CD14-positive monocyte (primary cell): Measurements from ENCODE around the gene STRA6. TPM values are rescaled to one million over a fixed set of nuclear protein-coding genes. Genes with fewer than 3 reads are reported as not detected.

Experiments
- DNase-seq, 3 donors: peaks; one replicate each; pipeline ENCODE4 v3.0.0-alpha.2; 2011 to 2022
- H2AFZ ChIP-seq: 2 replicates; pipeline ENCODE4 v1.6.0; 2012; ENCODE audit warnings: mild to moderate bottlenecking, low read depth, low read length, inconsistent platforms; ENCODE audit not compliant: insufficient read depth, poor library complexity, severe bottlenecking
- H3K27ac ChIP-seq, 2 donors: 1 replicate in 1 of 2; 2 replicates in 1 of 2; pipeline ENCODE4 v1.5.1; 2012 to 2013; ENCODE audit warnings: low read length in 2 of 2, control low read depth in 1 of 2, inconsistent platforms in 1 of 2, low read depth in 1 of 2, mild to moderate bottlenecking in 1 of 2
- H3K27me3 ChIP-seq, 2 donors: one replicate each; pipeline versions ENCODE4 v1.6.0 to v1.6.1; 2011 to 2013; ENCODE audit warnings: low read length in 2 of 2; ENCODE audit not compliant: control insufficient read depth in 2 of 2, insufficient read depth in 2 of 2
- H3K36me3 ChIP-seq, 2 donors: replicated peaks in 1 of 2; 1 replicate in 1 of 2; 2 replicates in 1 of 2; pipeline versions ENCODE4 v1.5.1 to v1.6.1; 2012 to 2013; ENCODE audit warnings: low read length in 2 of 2, control low read depth in 1 of 2, inconsistent platforms in 1 of 2, mild to moderate bottlenecking in 1 of 2; ENCODE audit not compliant: insufficient read depth in 2 of 2, control insufficient read depth in 1 of 2
- H3K4me1 ChIP-seq, 2 donors: 1 replicate in 1 of 2; 2 replicates in 1 of 2; pipeline versions ENCODE4 v1.5.1 to v1.6.1; 2012 to 2013; ENCODE audit warnings: low read length in 2 of 2, control low read depth in 1 of 2, inconsistent platforms in 1 of 2, mild to moderate bottlenecking in 1 of 2, moderate library complexity in 1 of 2; ENCODE audit not compliant: insufficient read depth in 2 of 2, control insufficient read depth in 1 of 2
- H3K4me2 ChIP-seq: replicated peaks from 2 replicates; pipeline ENCODE3; 2012; ENCODE audit warnings: low read length, moderate library complexity, mild to moderate bottlenecking; ENCODE audit not compliant: poor library complexity, severe bottlenecking; ENCODE audit errors: extremely low read depth
- H3K4me3 ChIP-seq, 3 experiments: fragments of 200-600 bp in 1 of 3; sonication (generic) in 1 of 3; replicated peaks in 1 of 3; 1 replicate in 2 of 3; 2 replicates in 1 of 3; pipeline ENCODE4 v1.5.1; 2011 to 2013; ENCODE audit warnings: low read length in 3 of 3, mild to moderate bottlenecking in 3 of 3, control low read depth in 2 of 3, low read depth in 2 of 3, inconsistent platforms in 1 of 3, moderate library complexity in 1 of 3
- H3K79me2 ChIP-seq: 2 replicates; pipeline ENCODE4 v1.6.0; 2012; ENCODE audit warnings: mild to moderate bottlenecking, control low read depth, inconsistent platforms, low read length, moderate library complexity; ENCODE audit not compliant: insufficient read depth
- H3K9ac ChIP-seq: 2 replicates; pipeline ENCODE4 v1.6.0; 2017; ENCODE audit warnings: low read length, mild to moderate bottlenecking; ENCODE audit not compliant: insufficient read depth, poor library complexity, severe bottlenecking
- H3K9me3 ChIP-seq, 2 donors: replicated peaks in 1 of 2; 1 replicate in 1 of 2; 2 replicates in 1 of 2; pipeline versions ENCODE4 v1.5.1 to v1.6.1; 2012 to 2013; ENCODE audit warnings: low read length in 2 of 2, control low read depth in 1 of 2; ENCODE audit not compliant: control insufficient read depth in 1 of 2, insufficient read depth in 1 of 2
- H4K20me1 ChIP-seq: 2 replicates; pipeline ENCODE4 v1.6.0; 2012; ENCODE audit warnings: mild to moderate bottlenecking, low read length, control low read depth, moderate library complexity; ENCODE audit not compliant: insufficient read depth
- H3K27ac Mint-ChIP-seq, 7 donors: one replicate each; pipeline ENCODE4 v1.8.0; 2020; ENCODE audit warnings: mild to moderate bottlenecking in 7 of 7, mixed read lengths in 7 of 7, moderate library complexity in 6 of 7, inconsistent platforms in 2 of 7
- H3K27me3 Mint-ChIP-seq, 3 donors: one replicate each; pipeline ENCODE4 v1.8.0; 2021 to 2022; ENCODE audit warnings: low read depth in 3 of 3, mild to moderate bottlenecking in 3 of 3, mixed read lengths in 3 of 3, moderate library complexity in 3 of 3, inconsistent platforms in 1 of 3
- H3K36me3 Mint-ChIP-seq, 2 donors: one replicate each; pipeline ENCODE4 v1.8.0; 2020; ENCODE audit warnings: mixed read lengths in 2 of 2, inconsistent platforms in 1 of 2, mild to moderate bottlenecking in 1 of 2
- H3K4me1 Mint-ChIP-seq: one replicate; pipeline ENCODE4 v1.8.0; 2020; ENCODE audit warnings: mild to moderate bottlenecking, mixed read lengths
- H3K4me3 Mint-ChIP-seq, 2 donors: one replicate each; pipeline ENCODE4 v1.8.0; 2020; ENCODE audit warnings: mild to moderate bottlenecking in 2 of 2, mixed read lengths in 2 of 2, moderate library complexity in 1 of 2
- H3K9me3 Mint-ChIP-seq, 7 donors: one replicate each; pipeline ENCODE4 v1.8.0; 2020 to 2022; ENCODE audit warnings: mixed read lengths in 7 of 7, mild to moderate bottlenecking in 6 of 7, moderate library complexity in 6 of 7, inconsistent platforms in 2 of 7
- CTCF ChIP-seq: fragments of 200-600 bp; IDR thresholded peaks from one replicate; pipeline ENCODE4 v1.8.0; 2022; ENCODE audit warnings: antibody characterized with exemption, mild to moderate bottlenecking
- WGBS: methylation state at CpG from one replicate; pipeline ENCODE4 v1.1.5; 2013; ENCODE audit warnings: missing lambda C conversion rate; ENCODE audit not compliant: insufficient coverage; 5-methylcytosine and 5-hydroxymethylcytosine counted together
- intact Hi-C, 2 donors: fragments of 100-400 bp; cut with micrococcal nuclease; formaldehyde crosslinking; loops; one replicate each; pipeline versions ENCODE4 v1.15.0 to v1.15.1; 2023
- polyA plus RNA-seq, 3 donors: library from polyadenylated mRNA; depleted of rRNA in 1 of 3; unstranded in 2 of 3; stranded (reverse) in 1 of 3; fragments of 300-500 nt in 2 of 3; fragments of >200 nt in 1 of 3; fragmentation: Illumina TruSeq in 2 of 3; gene quantifications; 1 replicate in 2 of 3; 2 replicates in 1 of 3; pipeline ENCODE4 v1.2.3, GENCODE V29; 2012 to 2021

The STRA6 gene
- polyA plus RNA-seq, 3 donors = not detected

DNA sequence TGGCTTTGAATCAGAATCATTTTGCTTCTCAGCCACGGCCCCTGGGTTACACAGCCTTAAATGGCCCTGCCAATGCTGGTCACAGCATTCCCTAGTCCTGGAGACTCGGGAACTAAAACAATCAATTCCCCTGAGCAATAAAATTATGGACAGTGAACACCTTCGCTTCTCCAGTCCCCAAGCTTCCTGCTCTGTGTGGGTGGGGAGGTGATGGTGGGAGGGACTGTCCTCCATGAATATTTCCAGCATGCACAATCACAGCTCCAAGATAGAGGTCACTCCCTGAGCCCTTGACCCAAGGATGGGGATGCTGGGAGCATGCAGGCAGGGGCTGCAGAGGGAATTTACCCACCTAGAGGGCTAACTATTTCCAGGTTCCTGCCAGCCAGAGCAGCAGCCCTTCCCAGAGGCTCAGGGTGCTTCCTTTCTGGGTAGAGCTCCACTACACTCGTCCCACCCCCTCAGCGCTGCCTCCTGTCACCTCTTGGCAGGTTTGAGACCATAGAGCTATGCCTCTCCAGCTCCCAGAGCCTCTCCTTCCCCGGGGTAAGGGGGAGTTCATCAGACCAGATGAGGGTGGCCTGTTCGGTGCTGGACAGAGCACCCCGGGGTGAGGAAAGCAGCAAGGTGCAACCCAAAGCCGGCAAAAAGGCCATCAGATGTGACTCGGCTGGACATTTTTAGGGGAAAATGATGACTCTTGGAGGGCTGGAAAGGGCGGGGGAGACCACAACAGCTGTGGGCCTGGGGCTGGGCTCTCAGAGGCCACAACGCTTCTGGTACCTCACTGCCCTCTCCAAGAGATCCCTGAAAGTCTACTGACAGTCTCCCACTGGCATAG lies 19.0 kb upstream of the STRA6 start:
- no peaks in the 10 kb centered on the region for H3K4me1 Mint-ChIP-seq
- no peak for TF ChIP-seq CTCF
- no peaks in the 10 kb centered on the region for H4K20me1 ChIP-seq
- no peak overlapping the region for H3K27ac ChIP-seq
- H3K4me3 ChIP-seq = no peak overlapping the region
- H2AFZ ChIP-seq = no peak overlapping the region
- no peaks in the 10 kb centered on the region for H3K36me3 Mint-ChIP-seq
- no peak overlapping the region for H3K4me2 ChIP-seq
- H3K4me3 Mint-ChIP-seq = no peak overlapping the region
- no peak for DNase-seq
- H3K9ac ChIP-seq = no peak overlapping the region
- H3K4me1 ChIP-seq = no peaks in the 10 kb centered on the region
- 74% methylated on average over 4 of the region's 12 CpGs for WGBS
- no peak overlapping the region for H3K27ac Mint-ChIP-seq
- peaks cover 2 to 16% of the 10 kb centered on the region in 2 donors for H3K27me3 ChIP-seq
- H3K9me3 ChIP-seq = no peaks in the 10 kb centered on the region
- H3K36me3 ChIP-seq = no peaks in the 10 kb centered on the region
- intact Hi-C loops = no loop called here
- peaks cover 24 to 48% (median 37%) of the 10 kb centered on the region in 3 donors for H3K27me3 Mint-ChIP-seq
- no peaks in the 10 kb centered on the region for H3K79me2 ChIP-seq
- no peaks in the 10 kb centered on the region for H3K9me3 Mint-ChIP-seq

GRCh38 chr15:74220475-74221248 lies 18.1 kb upstream of the STRA6 start:
- no peaks in the 10 kb centered on the region for H3K4me1 Mint-ChIP-seq
- H3K27me3 Mint-ChIP-seq = peaks cover 24 to 45% (median 36%) of the 10 kb centered on the region in 3 donors
- Histone ChIP-seq H3K9me3 (no peaks in the 10 kb centered on the region), H3K27me3 (peaks cover 2 to 16% of the 10 kb centered on the region in 2 donors), H2AFZ (no peak overlapping the region), H3K4me1 (no peaks in the 10 kb centered on the region), H3K9ac (no peak overlapping the region), H3K36me3 (no peaks in the 10 kb centered on the region), H4K20me1 (no peaks in the 10 kb centered on the region), H3K4me3 (no peak overlapping the region), H3K27ac (no peak overlapping the region), H3K79me2 (no peaks in the 10 kb centered on the region), H3K4me2 (no peak overlapping the region)
- no peak for DNase-seq
- intact Hi-C loops = no loop called here
- H3K36me3 Mint-ChIP-seq = no peaks in the 10 kb centered on the region
- no peak overlapping the region for H3K27ac Mint-ChIP-seq
- H3K9me3 Mint-ChIP-seq = no peaks in the 10 kb centered on the region
- WGBS = 73% methylated on average over 4 of the region's 11 CpGs
- H3K4me3 Mint-ChIP-seq = no peak overlapping the region
- no peak for TF ChIP-seq CTCF
